ENCODE measurements around the gene PPP1R12B.
"Not testable (repeated sequence)": the region's sequence is repeated elsewhere in the genome, so short reads cannot be mapped to it uniquely, and the experiment has no call there.

Gene PPP1R12B

GRCh38 chr1:202619505-202619904 lies 271.0 kb downstream of the PPP1R12B start:
- TF ChIP-seq, protein P1, sequence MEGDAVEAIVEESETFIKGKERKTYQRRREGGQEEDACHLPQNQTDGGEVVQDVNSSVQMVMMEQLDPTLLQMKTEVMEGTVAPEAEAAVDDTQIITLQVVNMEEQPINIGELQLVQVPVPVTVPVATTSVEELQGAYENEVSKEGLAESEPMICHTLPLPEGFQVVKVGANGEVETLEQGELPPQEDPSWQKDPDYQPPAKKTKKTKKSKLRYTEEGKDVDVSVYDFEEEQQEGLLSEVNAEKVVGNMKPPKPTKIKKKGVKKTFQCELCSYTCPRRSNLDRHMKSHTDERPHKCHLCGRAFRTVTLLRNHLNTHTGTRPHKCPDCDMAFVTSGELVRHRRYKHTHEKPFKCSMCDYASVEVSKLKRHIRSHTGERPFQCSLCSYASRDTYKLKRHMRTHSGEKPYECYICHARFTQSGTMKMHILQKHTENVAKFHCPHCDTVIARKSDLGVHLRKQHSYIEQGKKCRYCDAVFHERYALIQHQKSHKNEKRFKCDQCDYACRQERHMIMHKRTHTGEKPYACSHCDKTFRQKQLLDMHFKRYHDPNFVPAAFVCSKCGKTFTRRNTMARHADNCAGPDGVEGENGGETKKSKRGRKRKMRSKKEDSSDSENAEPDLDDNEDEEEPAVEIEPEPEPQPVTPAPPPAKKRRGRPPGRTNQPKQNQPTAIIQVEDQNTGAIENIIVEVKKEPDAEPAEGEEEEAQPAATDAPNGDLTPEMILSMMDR (IDR thresholded peaks at IDR 0.05) = no peak
- no peak for DNase-seq
- H3K9me3 Mint-ChIP-seq = no peaks in the 10 kb centered on the region
- H3K27ac Mint-ChIP-seq = no peak overlapping the region
- H3K27me3 Mint-ChIP-seq (ENCODE audit: low read depth, poor library complexity) = peaks cover 10% of the 10 kb centered on the region
- no peaks in the 10 kb centered on the region for H3K36me3 Mint-ChIP-seq (ENCODE audit: low read depth)
- no peak overlapping the region for H3K4me3 Mint-ChIP-seq
- peaks cover 58% of the 10 kb centered on the region for H3K4me1 Mint-ChIP-seq

DNA sequence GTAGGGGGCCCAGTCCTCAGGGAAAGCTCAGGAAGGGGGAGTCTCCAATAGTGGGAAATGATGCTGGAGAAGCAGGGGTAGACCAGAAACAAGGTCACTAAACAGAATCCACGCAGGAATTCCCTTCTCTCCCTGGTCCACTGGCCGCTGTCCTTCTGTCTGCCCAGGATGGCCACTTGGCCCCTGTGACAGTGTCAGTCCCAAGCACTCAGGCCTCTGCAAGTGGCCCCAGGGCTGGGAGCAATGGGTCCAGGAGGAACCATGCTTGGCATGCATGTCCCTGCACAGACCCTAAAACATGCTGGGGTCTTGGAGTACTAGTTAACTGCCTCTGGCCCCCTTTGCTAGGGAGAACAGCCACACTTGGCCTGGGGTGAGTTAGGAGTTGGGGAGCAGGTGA lies 271.5 kb downstream of the PPP1R12B start:
- Mint-ChIP-seq H3K27me3 (ENCODE audit: low read depth, poor library complexity) (peaks cover 10% of the 10 kb centered on the region), H3K4me1 (peaks cover 53% of the 10 kb centered on the region)
- not testable (repeated sequence) for H3K4me3 Mint-ChIP-seq; H3K36me3 Mint-ChIP-seq (ENCODE audit: low read depth); H3K9me3 Mint-ChIP-seq; DNase-seq; H3K27ac Mint-ChIP-seq

- Mint-ChIP-seq H3K36me3 (ENCODE audit: low read depth) (no peaks in the 10 kb centered on the region), H3K27me3 (ENCODE audit: low read depth, poor library complexity) (peaks cover 10% of the 10 kb centered on the region), H3K4me1 (peaks cover 43% of the 10 kb centered on the region), H3K27ac (no peak overlapping the region), H3K9me3 (no peaks in the 10 kb centered on the region), H3K4me3 (no peak overlapping the region)
- DNase-seq = no peak
- TF ChIP-seq, protein P1 (IDR thresholded peaks at IDR 0.05) = no peak
Observed at GRCh38 chr1:202621446-202621845, 272.9 kb downstream of the PPP1R12B start.

DNA sequence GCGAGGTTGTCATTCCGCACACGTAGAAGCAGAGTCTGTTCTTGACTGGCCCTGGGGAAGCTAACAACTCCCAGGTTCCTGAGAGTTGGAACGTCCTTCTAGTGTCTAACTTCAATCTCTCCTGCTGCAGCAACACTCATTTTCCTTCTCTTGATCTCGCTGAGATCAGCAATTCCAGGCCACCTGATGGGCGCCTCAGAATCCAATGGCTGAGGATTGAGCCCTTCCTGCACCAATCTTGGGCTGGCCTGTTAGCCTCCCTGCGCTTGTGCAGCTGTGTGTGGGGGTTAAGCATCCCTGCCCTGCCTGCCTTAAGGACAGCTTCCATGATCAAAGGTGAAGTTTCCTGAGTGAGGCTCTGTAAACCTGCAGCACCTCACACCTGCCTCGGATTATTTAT lies 273.9 kb downstream of the PPP1R12B start:
- no peak overlapping the region for H3K27ac Mint-ChIP-seq
- H3K4me3 Mint-ChIP-seq = no peak overlapping the region
- H3K9me3 Mint-ChIP-seq = no peaks in the 10 kb centered on the region
- no peak for DNase-seq
- H3K36me3 Mint-ChIP-seq (ENCODE audit: low read depth) = no peaks in the 10 kb centered on the region
- TF ChIP-seq, protein P1 (IDR thresholded peaks at IDR 0.05) = no peak
- H3K27me3 Mint-ChIP-seq (ENCODE audit: low read depth, poor library complexity) = peaks cover 7% of the 10 kb centered on the region
- peaks cover 42% of the 10 kb centered on the region for H3K4me1 Mint-ChIP-seq

GRCh38 chr1:202623075-202623474 lies 274.6 kb downstream of the PPP1R12B start:
- no peaks in the 10 kb centered on the region for H3K36me3 Mint-ChIP-seq (ENCODE audit: low read depth)
- no peak for DNase-seq
- peaks cover 7% of the 10 kb centered on the region for H3K27me3 Mint-ChIP-seq (ENCODE audit: low read depth, poor library complexity)
- no peaks in the 10 kb centered on the region for H3K9me3 Mint-ChIP-seq
- peaks cover 42% of the 10 kb centered on the region for H3K4me1 Mint-ChIP-seq
- H3K4me3 Mint-ChIP-seq = no peak overlapping the region
- TF ChIP-seq, protein P1 (IDR thresholded peaks at IDR 0.05) = no peak
- H3K27ac Mint-ChIP-seq = no peak overlapping the region

DNA sequence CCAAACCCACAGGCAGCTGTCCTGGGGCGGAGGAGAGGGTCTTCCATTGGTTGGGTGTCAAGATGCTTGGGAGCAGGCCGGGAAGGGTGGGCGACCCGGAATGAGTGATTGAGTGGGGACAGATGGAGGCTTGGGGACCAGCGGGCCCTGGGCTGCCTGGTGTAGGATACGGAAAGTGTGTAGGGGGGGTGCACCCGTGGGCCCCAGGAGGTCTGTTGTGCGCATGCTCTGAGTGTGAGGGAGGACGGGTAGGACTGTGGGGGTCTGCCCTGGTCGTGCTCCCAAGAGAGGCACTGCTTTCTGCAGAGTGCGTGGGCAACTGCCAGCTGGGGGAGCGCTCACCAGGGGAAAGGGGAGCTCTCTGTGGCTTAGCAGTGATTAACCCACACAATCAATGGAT lies 275.0 kb downstream of the PPP1R12B start:
- not testable (repeated sequence) for H3K4me3 Mint-ChIP-seq; H3K27ac Mint-ChIP-seq; H3K36me3 Mint-ChIP-seq (ENCODE audit: low read depth); DNase-seq; H3K9me3 Mint-ChIP-seq; H3K27me3 Mint-ChIP-seq (ENCODE audit: low read depth, poor library complexity)
- peaks cover 38% of the 10 kb centered on the region for H3K4me1 Mint-ChIP-seq

DNA sequence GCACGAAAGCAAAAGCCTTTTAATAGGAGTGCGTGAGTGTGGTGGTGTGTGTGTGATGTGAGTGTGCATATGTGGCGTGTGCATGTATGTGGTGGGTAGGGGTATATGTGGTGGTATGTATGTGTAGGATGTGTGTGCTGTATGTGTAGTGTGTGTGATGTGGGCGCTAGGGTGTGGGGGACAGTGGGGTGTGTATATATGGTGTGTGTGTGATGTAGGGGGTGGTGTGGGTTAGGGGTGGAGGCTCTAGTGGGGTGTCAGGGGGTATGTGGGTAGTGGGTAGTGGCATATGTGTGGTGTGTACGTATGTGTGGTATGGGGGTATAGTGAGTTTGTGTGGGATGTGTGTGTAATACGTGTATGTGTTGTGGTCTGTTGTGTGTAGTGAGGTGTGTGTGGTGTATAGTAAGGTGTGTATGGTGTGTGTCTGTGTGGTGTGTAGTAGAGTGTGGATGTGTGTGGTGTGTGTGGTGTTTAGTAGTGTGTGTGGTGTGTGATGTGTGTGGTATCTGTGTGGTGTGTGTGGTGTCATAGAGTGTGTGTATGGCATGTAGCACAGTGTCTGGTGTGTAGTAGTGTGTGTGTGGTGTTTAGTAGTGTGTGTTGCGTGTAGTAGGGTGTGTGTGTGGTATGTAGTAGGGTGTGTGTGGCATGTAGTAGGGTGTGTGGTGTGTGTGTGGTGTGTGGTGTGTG lies 275.7 kb downstream of the PPP1R12B start:
- DNase-seq = no peak
- peaks cover 31% of the 10 kb centered on the region for H3K4me1 Mint-ChIP-seq
- no peak overlapping the region for H3K4me3 Mint-ChIP-seq
- H3K36me3 Mint-ChIP-seq (ENCODE audit: low read depth) = no peaks in the 10 kb centered on the region
- H3K9me3 Mint-ChIP-seq = no peaks in the 10 kb centered on the region
- no peak overlapping the region for H3K27ac Mint-ChIP-seq
- TF ChIP-seq, protein P1 (IDR thresholded peaks at IDR 0.05) = no peak
- peaks cover 10% of the 10 kb centered on the region for H3K27me3 Mint-ChIP-seq (ENCODE audit: low read depth, poor library complexity)
